ENCODE measurements around the gene CAMKK2. TPM values are rescaled to one million over a fixed set of nuclear protein-coding genes. Genes with fewer than 3 reads are reported as not detected.

Gene CAMKK2
- total RNA-seq (10 to 100 TPM; 34.4 to 47.6 TPM), polyA plus RNA-seq (10 to 100 TPM; 20.7 to 28.1 TPM)
- long read RNA-seq, donor 1, transcript CAMKK2-208 (16 exons, 2,006 nt) = minor isoform, 27 of 168 reads
- long read RNA-seq, donor 1, transcript CAMKK2-207 (17 exons, 2,116 nt) = major isoform, 32 of 168 reads
- long read RNA-seq, donor 1, partial matches to known transcripts = 33 of 168 reads
- long read RNA-seq, donor 1, other reads (novel, unspliced or antisense) = 76 of 168 reads
- long read RNA-seq, donor 2, partial matches to known transcripts = 8 of 33 reads
- long read RNA-seq, donor 2, other reads (novel, unspliced or antisense) = 19 of 33 reads

DNA sequence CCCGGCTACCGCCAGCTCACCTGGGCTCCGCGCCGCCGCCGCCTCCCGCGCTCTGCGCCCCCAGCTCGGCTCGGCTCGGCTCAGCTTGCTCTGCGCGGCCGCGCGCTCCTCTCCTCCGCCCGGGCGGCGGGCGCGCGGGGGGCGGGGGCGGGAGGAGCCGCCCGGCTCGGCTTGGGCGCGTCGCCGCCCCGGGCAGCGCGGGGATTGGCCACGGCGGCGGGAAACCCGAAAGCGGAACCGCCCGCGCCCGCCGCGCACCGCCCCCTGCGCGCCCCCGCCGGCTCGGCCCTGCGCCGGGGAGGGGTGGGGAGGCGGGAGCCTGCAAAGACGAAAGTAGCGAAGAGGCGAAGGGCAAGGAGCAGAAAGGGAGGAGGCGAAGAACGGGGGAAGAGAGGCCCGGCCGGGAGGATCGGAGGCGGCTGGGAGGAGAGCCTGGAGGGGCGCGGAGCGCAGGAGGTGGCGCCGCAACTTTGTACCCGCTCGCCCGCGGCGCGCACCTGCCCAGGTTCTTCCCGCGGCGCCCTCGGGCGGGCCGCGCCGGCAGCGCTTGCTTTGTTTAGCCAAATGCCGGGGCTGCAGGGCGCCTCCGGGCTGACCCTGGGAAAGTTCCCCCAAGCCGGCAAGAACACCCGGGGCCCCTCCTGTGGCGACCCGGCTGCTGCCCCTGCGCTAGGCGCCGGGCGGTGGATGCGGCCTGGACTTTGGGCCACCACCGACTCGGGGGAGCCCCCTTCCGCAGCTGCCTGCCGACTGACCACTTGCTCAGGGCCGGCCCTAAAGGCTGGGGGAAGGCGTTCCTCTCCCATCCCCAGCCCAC is at the start of gene CAMKK2:
Gene CAMKK2 (minus strand): TSS at position 92 of the 817 bp plus-strand sequence. CDS start 22,183 bp downstream, outside the sequence.
- DNase-seq (peak; percentile 88 to 94), ATAC-seq (ENCODE audit: low FRiP score) (peak; percentile 95)
- Histone ChIP-seq H3K27ac (ENCODE audit: low read depth in 1 of 2, low read length in 2 of 2) (peak within 1 kb of the TSS in 1 of 2 donors; percentile 29), H3K36me3 (ENCODE audit: control insufficient read depth in 1 of 2, insufficient read depth in 2 of 2, low read length in 1 of 2) (no peaks in the 10 kb centered on the region), H3K4me3 (ENCODE audit: low read length in 2 of 2) (peak within 1 kb of the TSS; percentile 91), H3K27me3 (ENCODE audit: control insufficient read depth in 1 of 2, insufficient read depth in 2 of 2, low read length in 1 of 2) (no peaks in the 10 kb centered on the region), H3K4me1 (ENCODE audit: control insufficient read depth in 1 of 2, insufficient read depth in 2 of 2, low read length in 2 of 2) (no peaks in the 10 kb centered on the region), H3K9me3 (ENCODE audit: control insufficient read depth, low read length) (no peaks in the 10 kb centered on the region)
- WGBS, 2 donors = 0 to 1% methylated on average over 27 to 104 of the region's 104 CpGs
- intact Hi-C loops (cut with DNase I) = no loop called here

GRCh38 chr12:121345151-121345815 is 48.8 kb upstream of the CAMKK2 start:
- H3K36me3 ChIP-seq (ENCODE audit: control insufficient read depth in 1 of 2, insufficient read depth in 2 of 2, low read length in 1 of 2) = peaks cover 7 to 22% of the 10 kb centered on the region in 2 donors
- H3K4me3 ChIP-seq (ENCODE audit: low read length in 2 of 2) = no peak overlapping the region
- no peak for DNase-seq
- ATAC-seq (ENCODE audit: low FRiP score) = no peak
- intact Hi-C loops (cut with DNase I) = no loop called here
- H3K9me3 ChIP-seq (ENCODE audit: control insufficient read depth, low read length) = no peaks in the 10 kb centered on the region
- H3K27ac ChIP-seq (ENCODE audit: low read depth in 1 of 2, low read length in 2 of 2) = no peak overlapping the region
- H3K4me1 ChIP-seq (ENCODE audit: control insufficient read depth in 1 of 2, insufficient read depth in 2 of 2, low read length in 2 of 2) = no peaks in the 10 kb centered on the region
- H3K27me3 ChIP-seq (ENCODE audit: control insufficient read depth in 1 of 2, insufficient read depth in 2 of 2, low read length in 1 of 2) = no peaks in the 10 kb centered on the region
- whole genome bisulfite sequencing, 2 donors = 70 to 72% methylated on average over 4 of the region's 4 CpGs

DNA sequence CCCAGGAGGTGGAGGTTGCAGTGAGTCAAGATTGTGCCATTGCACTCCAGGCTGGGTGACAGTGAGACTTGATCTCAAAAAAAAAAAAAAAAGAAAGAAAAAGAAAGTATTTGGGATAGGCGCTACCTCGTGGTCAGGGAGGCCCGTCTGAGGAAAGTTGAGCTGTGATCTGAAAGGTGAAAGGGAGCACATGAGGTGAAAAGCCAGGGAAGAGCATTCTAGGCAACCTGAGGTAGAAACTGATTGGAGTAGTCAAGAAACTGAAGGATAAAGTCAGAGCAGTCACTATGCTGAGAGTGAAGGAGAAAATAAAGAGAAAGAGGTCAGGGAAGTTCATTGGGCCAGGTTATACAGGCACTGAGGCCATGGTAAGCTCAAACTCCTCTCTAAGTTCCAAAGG is 48.0 kb upstream of the CAMKK2 start:
- Histone ChIP-seq H3K27ac (ENCODE audit: low read depth in 1 of 2, low read length in 2 of 2) (no peak overlapping the region), H3K36me3 (ENCODE audit: control insufficient read depth in 1 of 2, insufficient read depth in 2 of 2, low read length in 1 of 2) (peaks cover 7 to 22% of the 10 kb centered on the region in 2 donors), H3K4me1 (ENCODE audit: control insufficient read depth in 1 of 2, insufficient read depth in 2 of 2, low read length in 2 of 2) (no peaks in the 10 kb centered on the region), H3K4me3 (ENCODE audit: low read length in 2 of 2) (no peak overlapping the region), H3K27me3 (ENCODE audit: control insufficient read depth in 1 of 2, insufficient read depth in 2 of 2, low read length in 1 of 2) (no peaks in the 10 kb centered on the region), H3K9me3 (ENCODE audit: control insufficient read depth, low read length) (no peaks in the 10 kb centered on the region)
- ATAC-seq (ENCODE audit: low FRiP score) (no peak), DNase-seq (no peak)
- intact Hi-C loops (cut with DNase I) = no loop called here
- WGBS, 2 donors = 85 to 93% methylated on average over 3 of the region's 3 CpGs

DNA sequence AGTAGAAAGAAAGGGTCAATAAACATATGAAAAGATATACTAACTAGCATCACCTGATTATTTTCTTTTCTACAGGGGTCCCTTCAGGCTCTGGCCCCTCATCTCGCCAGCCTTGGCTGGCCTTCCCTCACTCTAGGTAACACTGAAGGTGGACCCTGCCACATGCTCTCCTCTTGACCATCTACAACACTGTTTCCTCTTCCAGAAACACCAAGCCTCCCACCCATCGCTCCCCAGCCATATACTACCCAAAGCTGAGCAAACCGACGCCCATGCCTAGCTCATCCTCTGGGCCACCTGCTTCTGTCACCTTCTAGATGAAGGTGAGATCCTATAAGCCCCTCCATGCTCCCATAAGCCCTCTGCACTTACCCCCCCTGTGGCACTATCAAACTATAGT is 40.9 kb upstream of the CAMKK2 start:
- peaks cover 5 to 7% of the 10 kb centered on the region in 2 donors for H3K36me3 ChIP-seq (ENCODE audit: control insufficient read depth in 1 of 2, insufficient read depth in 2 of 2, low read length in 1 of 2)
- ATAC-seq (ENCODE audit: low FRiP score) = no peak
- no peak for DNase-seq
- H3K27me3 ChIP-seq (ENCODE audit: control insufficient read depth in 1 of 2, insufficient read depth in 2 of 2, low read length in 1 of 2) = no peaks in the 10 kb centered on the region
- no peak overlapping the region for H3K4me3 ChIP-seq (ENCODE audit: low read length in 2 of 2)
- WGBS, 2 donors = 94% methylated on average over 4 of the region's 4 CpGs
- H3K4me1 ChIP-seq (ENCODE audit: control insufficient read depth in 1 of 2, insufficient read depth in 2 of 2, low read length in 2 of 2) = no peaks in the 10 kb centered on the region
- H3K9me3 ChIP-seq (ENCODE audit: control insufficient read depth, low read length) = no peaks in the 10 kb centered on the region
- H3K27ac ChIP-seq (ENCODE audit: low read depth in 1 of 2, low read length in 2 of 2) = no peak overlapping the region
- intact Hi-C loops (cut with DNase I) = loop anchor here in 1 of 2 donors (2.0 kb wide), 1 partner anchor 105 kb away; no protein-coding TSS in a partner anchor

DNA sequence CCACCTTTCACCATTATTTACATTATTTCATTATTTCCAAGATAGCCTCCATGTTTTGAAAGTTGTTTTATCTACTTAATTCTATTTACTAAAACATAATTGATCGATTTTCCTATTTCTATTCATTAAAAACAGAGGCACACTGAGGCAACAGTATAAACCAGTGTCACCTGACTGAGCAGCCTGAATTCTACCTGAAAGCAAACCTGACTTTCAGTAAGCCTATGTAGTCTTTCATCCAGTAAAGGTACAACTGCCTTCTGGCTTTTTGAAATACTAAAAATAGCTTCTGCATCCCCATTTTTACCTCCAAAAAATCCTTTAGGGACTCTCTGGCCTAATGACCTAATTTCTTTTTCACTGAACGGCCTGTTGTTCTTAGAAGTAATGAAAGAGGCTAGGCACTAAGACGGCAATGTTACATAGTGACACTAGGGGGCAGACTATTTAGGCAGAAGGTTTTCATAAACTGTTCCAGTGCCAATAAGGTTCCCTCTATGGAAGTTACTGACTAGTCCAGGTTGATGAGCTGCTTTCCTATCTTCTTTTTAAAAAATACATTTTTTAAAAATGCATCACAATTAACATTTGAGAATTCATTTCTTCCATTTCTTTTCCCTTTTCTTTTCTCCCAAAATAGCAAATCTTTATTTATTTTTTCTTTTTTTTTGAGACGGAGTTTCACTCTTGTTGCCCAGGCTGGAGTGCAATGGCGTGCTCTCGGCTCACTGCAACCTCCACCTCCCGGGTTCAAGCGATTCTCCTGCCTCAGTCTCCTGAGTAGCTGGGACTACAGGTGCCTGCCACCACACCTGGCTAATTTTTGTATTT is 38.2 kb upstream of the CAMKK2 start:
- Histone ChIP-seq H3K4me1 (ENCODE audit: control insufficient read depth in 1 of 2, insufficient read depth in 2 of 2, low read length in 2 of 2) (no peaks in the 10 kb centered on the region), H3K27ac (ENCODE audit: low read depth in 1 of 2, low read length in 2 of 2) (no peak overlapping the region), H3K36me3 (ENCODE audit: control insufficient read depth in 1 of 2, insufficient read depth in 2 of 2, low read length in 1 of 2) (peaks cover 6 to 11% of the 10 kb centered on the region in 2 donors), H3K27me3 (ENCODE audit: control insufficient read depth in 1 of 2, insufficient read depth in 2 of 2, low read length in 1 of 2) (no peaks in the 10 kb centered on the region), H3K9me3 (ENCODE audit: control insufficient read depth, low read length) (no peaks in the 10 kb centered on the region), H3K4me3 (ENCODE audit: low read length in 2 of 2) (no peak overlapping the region)
- DNase-seq (no peak), ATAC-seq (ENCODE audit: low FRiP score) (peak; percentile 82)
- intact Hi-C loops (cut with DNase I) = loop anchor here in 1 of 2 donors (5.0 kb wide), 1 partner anchor 113 kb away; no protein-coding TSS in a partner anchor
- 47 to 53% methylated on average over 8 of the region's 8 CpGs for WGBS, 2 donors

GRCh38 chr12:121333747-121334146 is 37.2 kb upstream of the CAMKK2 start:
- intact Hi-C loops (cut with DNase I) = loop anchor here in 1 of 2 donors (5.0 kb wide), 1 partner anchor 114 kb away; no protein-coding TSS in a partner anchor

DNA sequence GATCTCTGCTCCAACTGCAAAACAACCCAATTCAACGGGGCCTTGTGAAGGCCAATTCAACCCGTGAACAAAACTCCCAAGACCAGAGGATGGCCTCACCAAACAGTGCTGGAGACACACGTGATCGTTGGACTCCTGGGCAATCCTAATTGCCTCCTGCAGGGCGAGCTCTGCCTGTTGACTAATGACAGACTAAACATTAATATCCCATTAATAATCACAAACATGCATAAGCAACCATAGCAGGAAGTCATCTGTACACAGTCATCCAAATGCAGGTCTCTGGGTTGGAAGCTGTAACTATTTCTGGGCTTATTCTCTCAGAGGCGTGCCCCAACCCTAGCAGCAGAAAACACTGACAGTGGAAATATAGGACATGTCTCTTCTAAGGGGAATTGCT is 34.7 kb upstream of the CAMKK2 start:
- Histone ChIP-seq H3K27ac (ENCODE audit: low read depth in 1 of 2, low read length in 2 of 2) (no peak overlapping the region), H3K9me3 (ENCODE audit: control insufficient read depth, low read length) (no peaks in the 10 kb centered on the region), H3K27me3 (ENCODE audit: control insufficient read depth in 1 of 2, insufficient read depth in 2 of 2, low read length in 1 of 2) (no peaks in the 10 kb centered on the region), H3K36me3 (ENCODE audit: control insufficient read depth in 1 of 2, insufficient read depth in 2 of 2, low read length in 1 of 2) (peaks cover 9 to 16% of the 10 kb centered on the region in 2 donors), H3K4me1 (ENCODE audit: control insufficient read depth in 1 of 2, insufficient read depth in 2 of 2, low read length in 2 of 2) (no peaks in the 10 kb centered on the region), H3K4me3 (ENCODE audit: low read length in 2 of 2) (no peak overlapping the region)
- intact Hi-C loops (cut with DNase I) = loop anchor here in 1 of 2 donors (5.0 kb wide), 1 partner anchor 116 kb away; no protein-coding TSS in a partner anchor
- no peak for ATAC-seq (ENCODE audit: low FRiP score)
- whole genome bisulfite sequencing, 2 donors = 80 to 89% methylated on average over 6 of the region's 6 CpGs
- DNase-seq = no peak

More at GRCh38 chr12:121333747-121334146, 37.2 kb upstream of the CAMKK2 start:
- no peaks in the 10 kb centered on the region for H3K27me3 ChIP-seq (ENCODE audit: control insufficient read depth in 1 of 2, insufficient read depth in 2 of 2, low read length in 1 of 2)
- 79 to 91% methylated on average over 1 of the region's 1 CpG for WGBS, 2 donors
- H3K4me1 ChIP-seq (ENCODE audit: control insufficient read depth in 1 of 2, insufficient read depth in 2 of 2, low read length in 2 of 2) = no peaks in the 10 kb centered on the region
- H3K27ac ChIP-seq (ENCODE audit: low read depth in 1 of 2, low read length in 2 of 2) = no peak overlapping the region
- H3K9me3 ChIP-seq (ENCODE audit: control insufficient read depth, low read length) = no peaks in the 10 kb centered on the region
- H3K36me3 ChIP-seq (ENCODE audit: control insufficient read depth in 1 of 2, insufficient read depth in 2 of 2, low read length in 1 of 2) = peaks cover 6 to 11% of the 10 kb centered on the region in 2 donors
- DNase-seq = no peak
- no peak overlapping the region for H3K4me3 ChIP-seq (ENCODE audit: low read length in 2 of 2)
- ATAC-seq (ENCODE audit: low FRiP score) = no peak

DNA sequence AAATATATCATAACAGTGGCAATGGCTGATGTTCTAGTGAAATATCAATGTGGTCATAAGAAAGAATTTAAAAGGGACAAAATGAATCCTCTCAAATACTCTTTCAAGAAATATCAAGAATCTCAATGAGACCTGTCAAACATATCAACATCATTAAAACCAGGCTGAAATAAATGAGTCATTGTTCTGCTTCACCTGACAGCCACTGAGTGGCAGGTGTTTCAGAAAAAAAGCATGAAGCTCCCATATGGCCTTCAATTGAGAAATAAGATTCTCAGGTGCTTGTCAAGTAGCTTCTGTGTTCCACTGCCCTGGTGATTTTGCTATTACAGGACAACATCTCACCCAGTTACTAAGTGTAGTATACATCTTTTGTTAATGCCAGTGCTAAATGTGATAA is 34.2 kb upstream of the CAMKK2 start:
- DNase-seq (no peak), ATAC-seq (ENCODE audit: low FRiP score) (no peak)
- Histone ChIP-seq H3K27ac (ENCODE audit: low read depth in 1 of 2, low read length in 2 of 2) (no peak overlapping the region), H3K9me3 (ENCODE audit: control insufficient read depth, low read length) (no peaks in the 10 kb centered on the region), H3K4me1 (ENCODE audit: control insufficient read depth in 1 of 2, insufficient read depth in 2 of 2, low read length in 2 of 2) (no peaks in the 10 kb centered on the region), H3K36me3 (ENCODE audit: control insufficient read depth in 1 of 2, insufficient read depth in 2 of 2, low read length in 1 of 2) (peaks cover 9 to 18% of the 10 kb centered on the region in 2 donors), H3K4me3 (ENCODE audit: low read length in 2 of 2) (no peak overlapping the region), H3K27me3 (ENCODE audit: control insufficient read depth in 1 of 2, insufficient read depth in 2 of 2, low read length in 1 of 2) (no peaks in the 10 kb centered on the region)
- intact Hi-C loops (cut with DNase I) = loop anchor here in 1 of 2 donors (5.0 kb wide), 1 partner anchor 117 kb away; no protein-coding TSS in a partner anchor
